Measurements from ENCODE around the gene CPSF4. TPM values are rescaled to one million over a fixed set of nuclear protein-coding genes. Genes with fewer than 3 reads are reported as not detected.

CPSF4 gene
- total and polyA plus RNA-seq, 2 donors (not counting 1 experiment from before 2014, with no cell fraction given): 17.3 to 44.9 TPM

- Histone ChIP-seq H3K36me3 (ENCODE audit: control insufficient read depth, insufficient read depth, low read length) (peaks cover 20% of the 10 kb centered on the region), H3K27me3 (ENCODE audit: control insufficient read depth, insufficient read depth, low read length) (no peaks in the 10 kb centered on the region), H4K20me1 (ENCODE audit: control insufficient read depth, extremely low read depth, insufficient read depth, low read length) (no peaks in the 10 kb centered on the region), H3K27ac (ENCODE audit: insufficient read depth, low read length) (no peak overlapping the region), H3K4me2 (ENCODE audit: extremely low read depth, insufficient read depth, low read length) (no peak overlapping the region), H3K9ac (ENCODE audit: insufficient read depth, low read length) (no peak overlapping the region), H3K4me1 (ENCODE audit: control insufficient read depth, extremely low read depth, insufficient read depth, low read length) (peaks cover 11% of the 10 kb centered on the region), H3K4me3 (replicated peaks in 1 of 4; ENCODE audit: control extremely low read depth in 1 of 4, insufficient read depth in 1 of 4, low read depth in 3 of 4, low read length in 4 of 4) (no peak overlapping the region), H2AFZ (ENCODE audit: low read length) (no peak overlapping the region), H3K79me2 (ENCODE audit: control insufficient read depth, insufficient read depth, low read length) (peaks cover 51% of the 10 kb centered on the region), H3K9me3 (ENCODE audit: control insufficient read depth, insufficient read depth, low read depth, low read length) (no peaks in the 10 kb centered on the region)
- no peak for DNase-seq (ENCODE audit: low read depth in 2 of 2)
- TF ChIP-seq EZH2 (IDR thresholded peaks at IDR 0.05; ENCODE audit: low read length, missing control alignments): no peak
- no peak for TF ChIP-seq CTCF (conservative IDR thresholded peaks at IDR 0.05 in 1 of 2, IDR thresholded peaks at IDR 0.05 in 1 of 2; ENCODE audit: low read depth in 1 of 2, low read length in 2 of 2)
These were observed 35.9 kb upstream of the CPSF4 start for GRCh38 chr7:99402854-99403253.

GRCh38 chr7:99403764-99404163, 35.0 kb upstream of the CPSF4 start:
- TF ChIP-seq EZH2 (IDR thresholded peaks at IDR 0.05; ENCODE audit: low read length, missing control alignments) (no peak), CTCF (conservative IDR thresholded peaks at IDR 0.05 in 1 of 2, IDR thresholded peaks at IDR 0.05 in 1 of 2; ENCODE audit: low read depth in 1 of 2, low read length in 2 of 2) (no peak)
- H3K4me1 ChIP-seq (ENCODE audit: control insufficient read depth, extremely low read depth, insufficient read depth, low read length): peaks cover 11% of the 10 kb centered on the region
- no peak overlapping the region for H3K4me3 ChIP-seq (replicated peaks in 1 of 4; ENCODE audit: control extremely low read depth in 1 of 4, insufficient read depth in 1 of 4, low read depth in 3 of 4, low read length in 4 of 4)
- H2AFZ ChIP-seq (ENCODE audit: low read length): no peak overlapping the region
- no peaks in the 10 kb centered on the region for H4K20me1 ChIP-seq (ENCODE audit: control insufficient read depth, extremely low read depth, insufficient read depth, low read length)
- no peak overlapping the region for H3K27ac ChIP-seq (ENCODE audit: insufficient read depth, low read length)
- no peaks in the 10 kb centered on the region for H3K9me3 ChIP-seq (ENCODE audit: control insufficient read depth, insufficient read depth, low read depth, low read length)
- H3K79me2 ChIP-seq (ENCODE audit: control insufficient read depth, insufficient read depth, low read length): peaks cover 56% of the 10 kb centered on the region
- no peak for DNase-seq (ENCODE audit: low read depth in 2 of 2)
- peaks cover 20% of the 10 kb centered on the region for H3K36me3 ChIP-seq (ENCODE audit: control insufficient read depth, insufficient read depth, low read length)
- no peaks in the 10 kb centered on the region for H3K27me3 ChIP-seq (ENCODE audit: control insufficient read depth, insufficient read depth, low read length)
- no peak overlapping the region for H3K4me2 ChIP-seq (ENCODE audit: extremely low read depth, insufficient read depth, low read length)
- no peak overlapping the region for H3K9ac ChIP-seq (ENCODE audit: insufficient read depth, low read length)

GRCh38 chr7:99404235-99404976, 34.3 kb upstream of the CPSF4 start:
- Histone ChIP-seq H3K79me2 (ENCODE audit: control insufficient read depth, insufficient read depth, low read length) (peaks cover 62% of the 10 kb centered on the region), H3K4me3 (replicated peaks in 1 of 4; ENCODE audit: control extremely low read depth in 1 of 4, insufficient read depth in 1 of 4, low read depth in 3 of 4, low read length in 4 of 4) (no peak overlapping the region), H3K4me2 (ENCODE audit: extremely low read depth, insufficient read depth, low read length) (no peak overlapping the region), H4K20me1 (ENCODE audit: control insufficient read depth, extremely low read depth, insufficient read depth, low read length) (no peaks in the 10 kb centered on the region), H2AFZ (ENCODE audit: low read length) (no peak overlapping the region), H3K27me3 (ENCODE audit: control insufficient read depth, insufficient read depth, low read length) (no peaks in the 10 kb centered on the region), H3K27ac (ENCODE audit: insufficient read depth, low read length) (no peak overlapping the region), H3K9me3 (ENCODE audit: control insufficient read depth, insufficient read depth, low read depth, low read length) (no peaks in the 10 kb centered on the region), H3K9ac (ENCODE audit: insufficient read depth, low read length) (no peak overlapping the region), H3K4me1 (ENCODE audit: control insufficient read depth, extremely low read depth, insufficient read depth, low read length) (peaks cover 11% of the 10 kb centered on the region), H3K36me3 (ENCODE audit: control insufficient read depth, insufficient read depth, low read length) (peaks cover 18% of the 10 kb centered on the region)
- peak in 1 of 2 donors; percentile 33 for DNase-seq (ENCODE audit: low read depth in 2 of 2)
- TF ChIP-seq CTCF (conservative IDR thresholded peaks at IDR 0.05 in 1 of 2, IDR thresholded peaks at IDR 0.05 in 1 of 2; ENCODE audit: low read depth in 1 of 2, low read length in 2 of 2): no peak
- TF ChIP-seq EZH2 (IDR thresholded peaks at IDR 0.05; ENCODE audit: low read length, missing control alignments): no peak

Measured in fibroblast of lung (primary cell).